ENCODE measurements around the gene USP46.

- TF ChIP-seq POLR2AphosphoS5 (IDR thresholded peaks at IDR 0.05), result no peak
- no peak for TF ChIP-seq CTCF (IDR thresholded peaks at IDR 0.05)
These were observed 25.8 kb upstream of the USP46 start for GRCh38 chr4:52684896-52685295.
